Uterus (tissue), 4 donors: Measurements from ENCODE around the gene NCOA3. TPM values are rescaled to one million over a fixed set of nuclear protein-coding genes. Genes with fewer than 3 reads are reported as not detected.
A peak's percentile ranks its signal among the peaks of the same experiment; 100 is the strongest.

Experiments
- DNase-seq, 2 donors: peaks; one replicate each; pipeline ENCODE4 v3.0.0-alpha.2; 2019 to 2020
- H3K27ac ChIP-seq, 2 donors: fragments of 200-600 bp; sonication (generic); 1 replicate in 1 of 2; 2 replicates in 1 of 2; pipeline ENCODE4 v1.5.1; 2016 to 2018
- H3K27me3 ChIP-seq, 2 donors: fragments of 200-600 bp; sonication (generic); one replicate each; pipeline ENCODE4 v1.5.1; 2018 to 2019; ENCODE audit warnings: control low read depth in 1 of 2
- H3K36me3 ChIP-seq, 2 donors: fragments of 200-600 bp; sonication (generic); one replicate each; pipeline ENCODE4 v1.5.1; 2019; ENCODE audit warnings: control low read depth in 1 of 2
- H3K4me1 ChIP-seq, 2 donors: fragments of 200-600 bp; sonication (generic); one replicate each; pipeline ENCODE4 v1.5.1; 2018 to 2019; ENCODE audit warnings: control low read depth in 1 of 2
- H3K4me3 ChIP-seq, 2 donors: fragments of 200-600 bp; sonication (generic); 1 replicate in 1 of 2; 2 replicates in 1 of 2; pipeline ENCODE4 v1.5.1; 2018 to 2019; ENCODE audit warnings: mild to moderate bottlenecking in 1 of 2
- H3K9me3 ChIP-seq, 2 donors: fragments of 200-600 bp; sonication (generic); one replicate each; pipeline ENCODE4 v1.5.1; 2019; ENCODE audit warnings: control low read depth in 1 of 2
- CTCF ChIP-seq, 4 experiments: fragments of 200-600 bp in 2 of 4; fragments of 450-650 bp in 2 of 4; sonication (generic) in 2 of 4; IDR thresholded peaks; one replicate each; pipeline ENCODE4 v1.5.1; 2016 to 2019; ENCODE audit warnings: antibody characterized with exemption in 4 of 4, mild to moderate bottlenecking in 2 of 4, moderate library complexity in 1 of 4
- POLR2A ChIP-seq, 2 donors: fragments of 450-650 bp; IDR thresholded peaks; one replicate each; pipeline ENCODE4 v1.6.1; 2016; ENCODE audit warnings: antibody characterized with exemption in 2 of 2, mild to moderate bottlenecking in 1 of 2, moderate library complexity in 1 of 2
- intact Hi-C: fragments of 100-400 bp; cut with DNase I; formaldehyde crosslinking; loops from one replicate; pipeline ENCODE4 v1.15.1; 2023; ENCODE audit warnings: low total_unique reads
- total RNA-seq, 4 donors: library from RNA; depleted of rRNA in 3 of 4; stranded (reverse); fragments of >200 nt in 3 of 4; gene quantifications; one replicate each; pipeline versions ENCODE4 v1.1.0 to v1.2.4, GENCODE V29; 2014 to 2023
- donor health status: DM: yes; HTN: yes; CAD: no.

The NCOA3 gene
- total RNA-seq, 4 donors from 2014 or later = 27.9 to 59.2 (median 44.2) TPM

GRCh38 chr20:47557218-47557617 lies 55.5 kb downstream of the NCOA3 start:
- Histone ChIP-seq H3K27ac (no peak overlapping the region), H3K27me3 (no peaks in the 10 kb centered on the region), H3K36me3 (no peaks in the 10 kb centered on the region), H3K4me1 (peaks cover 11 to 16% of the 10 kb centered on the region in 2 donors), H3K9me3 (no peaks in the 10 kb centered on the region), H3K4me3 (no peak overlapping the region)
- TF ChIP-seq POLR2A (IDR thresholded peaks at IDR 0.05) = no peak
- TF ChIP-seq CTCF (IDR thresholded peaks at IDR 0.05) = no peak
- no peak for DNase-seq
- intact Hi-C loops = no loop called here

GRCh38 chr20:47557791-47558190 lies 56.1 kb downstream of the NCOA3 start:
- intact Hi-C loops = no loop called here
- H3K27ac ChIP-seq = no peak overlapping the region

GRCh38 chr20:47558295-47559066 lies 56.8 kb downstream of the NCOA3 start:
- Histone ChIP-seq H3K4me3 (no peak overlapping the region), H3K27me3 (no peaks in the 10 kb centered on the region), H3K4me1 (peaks cover 11 to 16% of the 10 kb centered on the region in 2 donors), H3K36me3 (no peaks in the 10 kb centered on the region), H3K27ac (peak overlapping the region; percentile 41 to 73), H3K9me3 (no peaks in the 10 kb centered on the region)
- DNase-seq = no peak
- intact Hi-C loops = no loop called here
- TF ChIP-seq POLR2A (IDR thresholded peaks at IDR 0.05) (no peak), CTCF (IDR thresholded peaks at IDR 0.05) (no peak)

More at GRCh38 chr20:47557791-47558190, 56.1 kb downstream of the NCOA3 start:
- H3K36me3 ChIP-seq = no peaks in the 10 kb centered on the region
- H3K4me3 ChIP-seq = no peak overlapping the region
- H3K4me1 ChIP-seq = peaks cover 11 to 16% of the 10 kb centered on the region in 2 donors
- no peak for TF ChIP-seq CTCF (IDR thresholded peaks at IDR 0.05)
- no peak for TF ChIP-seq POLR2A (IDR thresholded peaks at IDR 0.05)
- H3K9me3 ChIP-seq = no peaks in the 10 kb centered on the region
- no peak for DNase-seq
- no peaks in the 10 kb centered on the region for H3K27me3 ChIP-seq

- peak overlapping the region; percentile 41 to 73 for H3K27ac ChIP-seq
- no peak for DNase-seq
- H3K27me3 ChIP-seq = no peaks in the 10 kb centered on the region
- no peak for TF ChIP-seq POLR2A (IDR thresholded peaks at IDR 0.05)
- no peak for TF ChIP-seq CTCF (IDR thresholded peaks at IDR 0.05)
- intact Hi-C loops = no loop called here
- H3K4me3 ChIP-seq = no peak overlapping the region
- H3K4me1 ChIP-seq = peaks cover 11 to 16% of the 10 kb centered on the region in 2 donors
- no peaks in the 10 kb centered on the region for H3K9me3 ChIP-seq
- no peaks in the 10 kb centered on the region for H3K36me3 ChIP-seq
These were observed 57.5 kb downstream of the NCOA3 start for GRCh38 chr20:47559141-47559540.

GRCh38 chr20:47561180-47561579 lies 59.5 kb downstream of the NCOA3 start:
- TF ChIP-seq CTCF (IDR thresholded peaks at IDR 0.05) (no peak), POLR2A (IDR thresholded peaks at IDR 0.05) (no peak)
- no peak overlapping the region for H3K4me3 ChIP-seq
- no peaks in the 10 kb centered on the region for H3K27me3 ChIP-seq
- no peak overlapping the region for H3K27ac ChIP-seq
- intact Hi-C loops = no loop called here
- H3K9me3 ChIP-seq = no peaks in the 10 kb centered on the region
- peaks cover 11 to 19% of the 10 kb centered on the region in 2 donors for H3K4me1 ChIP-seq
- H3K36me3 ChIP-seq = no peaks in the 10 kb centered on the region
- DNase-seq = no peak
